Measurements from ENCODE around the gene RGS10. TPM values are rescaled to one million over a fixed set of nuclear protein-coding genes. Genes with fewer than 3 reads are reported as not detected.

The RGS10 gene
- total RNA-seq, 1 experiment from 2014 or later: 46.0 TPM

DNA sequence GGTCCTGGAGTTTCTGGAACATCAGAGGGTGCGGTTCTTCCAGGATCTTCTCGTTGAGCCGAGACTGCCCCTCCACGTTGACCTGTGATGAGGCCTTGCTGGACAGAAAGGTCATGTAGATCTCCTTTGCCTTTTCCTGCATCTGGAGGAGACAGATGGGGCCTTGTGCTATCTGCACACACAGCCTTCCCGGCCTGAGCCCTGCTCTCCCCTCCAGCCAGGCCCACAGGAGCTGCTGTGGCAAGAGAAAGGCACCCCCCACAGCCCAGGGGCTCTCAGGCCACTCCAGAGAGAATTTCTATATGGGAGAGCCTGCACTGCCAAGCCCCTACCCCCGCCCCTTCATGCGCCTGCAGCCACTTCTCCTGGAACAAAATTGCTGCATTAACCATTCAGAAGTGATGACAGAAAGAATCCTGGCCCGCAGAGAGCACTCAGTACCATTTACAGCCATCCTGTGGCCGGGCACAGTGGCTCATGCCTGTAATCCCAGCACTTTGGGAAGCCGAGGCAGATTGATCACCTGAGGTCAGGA is 26.9 kb downstream of the RGS10 start:
- DNase-seq: no peak
- no peaks in the 10 kb centered on the region for H3K9me2 ChIP-seq (ENCODE audit: insufficient read depth)
- intact Hi-C loops (cut with micrococcal nuclease; ENCODE audit: unreplicated experiment): loop anchor here (2.0 kb wide), 1 partner anchor 81 kb away; the partner anchor contains the start of gene TIAL1
- H3K4me2 ChIP-seq: no peak overlapping the region
- no peaks in the 10 kb centered on the region; the same call in 1 of the 2 replicates for H3F3A ChIP-seq (ENCODE audit: insufficient read depth, low read depth)
- H2AFZ ChIP-seq: no peak overlapping the region
- no peak overlapping the region for H3K4me3 ChIP-seq
- H3K4me1 ChIP-seq (replicated peaks; ENCODE audit: insufficient read depth): peaks cover 12% of the 10 kb centered on the region
- POLR2A ChIA-PET (ENCODE audit: unreplicated experiment): no interaction called here
- H3K27ac ChIP-seq: peak overlapping the region; percentile 77
- TF ChIP-seq EZH2 (IDR thresholded peaks at IDR 0.05; ENCODE audit: low read depth) (no peak), CTCF (conservative IDR thresholded peaks at IDR 0.05) (no peak)
- H3K27me3 ChIP-seq (ENCODE audit: insufficient read depth, low read depth): no peaks in the 10 kb centered on the region
- CTCF ChIA-PET: no interaction called here
- H3K9me3 ChIP-seq (ENCODE audit: insufficient read depth, low read depth): no peaks in the 10 kb centered on the region
- H4K20me1 ChIP-seq (ENCODE audit: insufficient read depth): no peaks in the 10 kb centered on the region
- H3K36me3 ChIP-seq (ENCODE audit: low read depth): no peaks in the 10 kb centered on the region
- no peaks in the 10 kb centered on the region for H3K79me2 ChIP-seq (ENCODE audit: low read depth)
- BruUV-seq (replicated peaks): no TSS peak

- no peaks in the 10 kb centered on the region for H3K27me3 ChIP-seq (ENCODE audit: insufficient read depth, low read depth)
- CTCF ChIA-PET: interaction anchor here (0.6 kb wide), 1 partner anchor 103 kb away, joined by 3 read pairs; no protein-coding TSS in a partner anchor
- no peak overlapping the region for H3K27ac ChIP-seq
- H3K36me3 ChIP-seq (ENCODE audit: low read depth): no peaks in the 10 kb centered on the region
- no peaks in the 10 kb centered on the region for H3K9me3 ChIP-seq (ENCODE audit: insufficient read depth, low read depth)
- H3K9me2 ChIP-seq (ENCODE audit: insufficient read depth): no peaks in the 10 kb centered on the region
- intact Hi-C loops (cut with micrococcal nuclease; ENCODE audit: unreplicated experiment): no loop called here
- no TSS peak for BruUV-seq (replicated peaks)
- no peak overlapping the region for H3K4me3 ChIP-seq
- no peak overlapping the region for H2AFZ ChIP-seq
- no peaks in the 10 kb centered on the region; the same call in 1 of the 2 replicates for H3F3A ChIP-seq (ENCODE audit: insufficient read depth, low read depth)
- peaks cover 12% of the 10 kb centered on the region for H3K4me1 ChIP-seq (replicated peaks; ENCODE audit: insufficient read depth)
- no peak for DNase-seq
- no peaks in the 10 kb centered on the region for H4K20me1 ChIP-seq (ENCODE audit: insufficient read depth)
- H3K4me2 ChIP-seq: no peak overlapping the region
- POLR2A ChIA-PET (ENCODE audit: unreplicated experiment): no interaction called here
- TF ChIP-seq CTCF (conservative IDR thresholded peaks at IDR 0.05): no peak
- no peak for TF ChIP-seq EZH2 (IDR thresholded peaks at IDR 0.05; ENCODE audit: low read depth)
- H3K79me2 ChIP-seq (ENCODE audit: low read depth): no peaks in the 10 kb centered on the region
Measured at GRCh38 chr10:119514819-119515218, 27.7 kb downstream of the RGS10 start.

- Histone ChIP-seq H3K36me3 (ENCODE audit: low read depth) (no peaks in the 10 kb centered on the region), H3K9me2 (ENCODE audit: insufficient read depth) (no peaks in the 10 kb centered on the region), H3K4me2 (no peak overlapping the region), H3K4me3 (no peak overlapping the region), H3K4me1 (replicated peaks; ENCODE audit: insufficient read depth) (peaks cover 5% of the 10 kb centered on the region), H3F3A (ENCODE audit: insufficient read depth, low read depth) (no peaks in the 10 kb centered on the region; the same call in 1 of the 2 replicates), H2AFZ (no peak overlapping the region), H3K9me3 (ENCODE audit: insufficient read depth, low read depth) (no peaks in the 10 kb centered on the region), H3K79me2 (ENCODE audit: low read depth) (no peaks in the 10 kb centered on the region), H4K20me1 (ENCODE audit: insufficient read depth) (no peaks in the 10 kb centered on the region), H3K27me3 (ENCODE audit: insufficient read depth, low read depth) (no peaks in the 10 kb centered on the region), H3K27ac (no peak overlapping the region)
- BruUV-seq (replicated peaks): no TSS peak
- DNase-seq: no peak
- ChIA-PET CTCF (no interaction called here), POLR2A (ENCODE audit: unreplicated experiment) (no interaction called here)
- TF ChIP-seq EZH2 (IDR thresholded peaks at IDR 0.05; ENCODE audit: low read depth) (no peak), CTCF (conservative IDR thresholded peaks at IDR 0.05) (no peak)
- intact Hi-C loops (cut with micrococcal nuclease; ENCODE audit: unreplicated experiment): no loop called here
Measured at GRCh38 chr10:119511828-119512515, 30.5 kb downstream of the RGS10 start.
